Hypothalamus (tissue), 51 donors: ENCODE measurements around the gene PHACTR3.

Source experiments
- DNase-seq, 51 donors: peaks; one replicate each; lab custom pipeline; 2025; lab: John Stamatoyannopoulos, UW

Gene PHACTR3

DNA sequence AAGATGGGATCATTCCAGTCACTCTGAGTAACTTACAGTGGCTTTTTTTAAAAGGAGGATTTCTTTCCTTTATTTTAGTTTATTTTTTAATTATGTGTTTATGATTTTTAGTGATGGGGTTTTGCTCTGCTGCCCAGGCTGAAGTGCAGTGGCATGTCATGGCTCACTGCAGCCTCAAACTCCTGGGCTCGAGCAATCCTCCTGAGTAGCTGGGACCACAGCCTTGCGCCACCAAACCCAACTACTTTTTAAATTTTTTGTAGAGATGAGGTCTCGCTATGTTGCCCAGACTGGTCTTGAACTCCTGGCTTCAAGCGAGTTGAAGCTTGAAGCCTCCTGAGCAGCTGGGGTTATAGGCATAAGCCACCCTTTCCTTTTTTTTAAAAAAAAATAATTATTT lies 31.8 kb upstream of the PHACTR3 start:
- no peak for DNase-seq

DNA sequence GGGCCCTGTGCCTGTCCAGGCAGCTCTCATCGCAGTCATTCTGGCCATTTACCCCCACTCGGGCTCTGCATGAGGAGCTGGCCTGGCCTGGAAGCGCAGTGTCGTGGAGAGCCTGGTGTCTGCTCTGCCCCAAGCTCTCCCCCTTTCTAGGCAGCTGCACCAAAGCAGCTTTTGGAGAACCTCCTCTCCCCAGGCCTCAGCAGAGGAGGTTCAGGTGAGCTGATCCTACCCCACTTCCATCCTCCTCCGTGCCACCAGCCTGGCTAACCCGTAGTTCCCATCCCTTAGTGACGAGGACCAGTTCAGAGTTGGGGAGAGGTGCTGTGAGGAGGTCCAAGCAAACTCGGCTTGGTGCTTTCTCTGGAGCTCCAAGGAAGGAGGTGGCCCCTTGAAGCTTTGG lies 30.5 kb upstream of the PHACTR3 start:
- no peak for DNase-seq

DNA sequence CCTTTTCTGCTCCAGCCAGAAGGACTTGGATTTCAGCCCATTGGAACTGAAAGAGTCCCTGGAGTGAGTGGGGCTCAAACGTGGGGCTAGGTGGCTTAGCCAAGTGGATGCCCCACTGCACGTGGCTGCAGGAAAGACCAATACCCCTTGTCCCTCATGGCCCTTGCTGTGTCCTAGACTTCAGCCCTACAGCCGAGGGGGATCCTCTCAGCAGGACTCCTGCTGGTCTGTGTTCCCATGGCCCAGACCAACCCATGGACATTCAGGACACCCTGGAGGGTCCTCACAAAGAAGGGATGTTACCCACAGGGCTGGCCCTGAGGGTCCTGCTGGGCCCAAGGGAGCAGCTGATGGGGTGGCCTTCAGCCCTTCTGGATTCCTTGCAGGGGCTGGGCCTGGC lies 30.0 kb upstream of the PHACTR3 start:
- DNase-seq, result no peak

DNA sequence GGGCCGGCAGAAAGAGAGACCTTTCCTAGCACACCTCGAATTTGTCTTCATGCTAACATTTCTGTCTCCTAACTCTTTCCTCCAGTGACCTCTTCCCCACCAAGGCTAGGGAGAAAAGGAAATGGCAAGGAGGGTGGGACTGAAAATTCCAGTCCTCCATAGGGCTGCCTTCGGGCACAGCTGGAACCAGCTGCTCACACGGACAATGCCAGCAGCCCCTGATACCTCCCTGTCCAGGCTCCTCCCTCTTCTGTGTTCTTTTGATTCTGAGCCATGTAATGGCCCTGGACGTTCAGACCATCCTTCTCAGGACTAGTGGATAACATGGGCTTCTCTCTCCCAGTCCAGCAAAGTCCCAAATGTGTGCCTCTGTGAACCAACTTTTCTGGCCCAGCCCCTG lies 29.1 kb upstream of the PHACTR3 start:
- DNase-seq, result no peak

DNA sequence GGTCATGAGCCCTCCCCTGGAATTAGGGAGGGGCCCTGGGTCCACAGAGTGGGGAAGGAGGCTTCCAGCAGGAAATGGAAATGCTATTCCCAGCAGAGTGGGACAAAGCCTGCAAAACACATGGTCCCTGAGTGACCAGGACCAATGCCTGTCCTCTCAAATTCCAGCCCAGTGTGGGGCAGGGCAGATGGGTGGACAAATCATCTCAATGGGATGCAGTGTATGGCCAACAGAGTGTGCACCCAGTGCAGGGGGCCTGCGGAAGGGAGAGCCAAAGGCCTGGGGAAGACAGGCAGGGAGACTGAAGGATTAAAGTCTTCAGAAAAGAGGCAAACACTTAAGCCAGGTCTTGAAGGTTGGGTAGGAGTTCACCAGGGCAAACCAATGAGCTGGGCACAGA lies 28.7 kb upstream of the PHACTR3 start:
- no peak for DNase-seq

DNA sequence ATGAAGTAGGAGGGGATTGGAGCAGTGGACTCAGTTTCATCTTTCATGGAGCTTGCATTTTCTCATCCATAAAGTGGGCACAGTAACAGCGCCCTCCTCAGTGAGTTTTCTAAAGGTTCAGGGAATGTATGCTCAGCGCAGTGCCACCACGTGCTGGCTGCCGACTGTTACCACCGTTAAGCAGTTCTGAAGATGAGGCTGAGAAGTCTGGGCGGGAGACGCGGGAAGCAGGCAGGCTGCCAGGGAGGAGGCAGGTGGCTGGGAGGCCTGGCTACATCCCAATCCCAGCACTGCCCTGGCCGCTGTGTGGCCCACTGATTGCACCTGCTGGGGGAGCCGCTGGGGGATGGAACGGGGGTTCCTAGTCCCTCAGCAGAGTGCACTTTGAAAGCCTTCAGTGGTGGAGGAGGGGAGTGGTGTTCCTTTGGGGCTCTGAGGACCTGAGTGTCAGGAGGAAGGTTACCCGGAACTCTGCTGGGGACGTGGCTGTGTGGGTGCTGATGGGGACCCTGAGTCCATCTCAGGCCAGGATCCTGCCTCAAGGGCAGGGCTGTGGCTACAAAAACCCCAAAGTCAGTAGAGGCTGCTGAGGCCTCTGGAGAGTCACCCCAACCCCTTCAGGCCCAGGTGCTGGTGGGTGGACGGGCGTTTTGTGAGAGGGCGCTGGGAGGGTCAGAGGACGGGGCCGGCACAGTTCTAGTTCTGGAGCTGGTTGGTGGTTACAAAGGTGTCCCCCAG lies 28.0 kb upstream of the PHACTR3 start:
- peak in 6 of 51 donors; percentile 16 to 46 (median 26) for DNase-seq

DNA sequence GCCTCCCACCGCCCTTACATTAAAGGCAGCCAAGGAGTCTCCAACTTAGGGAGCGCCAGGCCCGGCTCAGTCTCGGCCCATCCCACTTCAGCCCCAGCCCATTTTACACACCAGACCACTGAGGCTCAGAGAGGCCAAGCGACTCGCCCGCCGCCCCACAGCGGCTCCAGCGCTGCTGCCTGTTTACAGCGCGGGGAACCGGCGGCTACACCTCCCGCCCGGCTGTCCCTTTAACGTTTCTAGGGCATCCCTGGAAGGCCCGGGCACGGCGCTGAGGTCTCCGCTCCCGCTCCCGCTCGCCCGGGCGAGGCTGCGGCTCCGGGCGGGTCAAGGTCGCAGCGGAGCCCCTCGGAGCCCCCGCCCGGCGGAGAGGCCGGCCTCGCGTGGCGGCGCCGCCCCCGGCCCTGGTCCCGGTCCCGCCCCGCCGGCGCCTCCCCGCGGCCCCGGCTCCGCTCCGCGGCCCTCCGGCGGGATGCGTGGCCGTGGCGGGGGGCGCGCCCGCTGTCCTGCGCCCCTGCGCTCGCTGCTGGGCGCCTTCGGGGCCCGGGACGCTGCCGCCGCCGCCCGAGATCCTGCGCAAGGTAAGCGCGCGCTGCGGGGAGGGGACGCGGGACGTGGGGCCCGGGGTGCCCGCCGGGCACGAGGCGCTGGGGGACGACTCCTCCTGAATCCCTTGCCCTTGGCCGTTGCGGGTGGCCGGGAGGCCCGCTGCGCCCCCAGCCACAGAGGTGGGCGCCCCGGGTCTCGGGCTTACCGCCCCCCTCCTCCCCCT lies 27.1 kb upstream of the PHACTR3 start:
- peak in 1 of 51 donors; percentile 37 for DNase-seq

DNA sequence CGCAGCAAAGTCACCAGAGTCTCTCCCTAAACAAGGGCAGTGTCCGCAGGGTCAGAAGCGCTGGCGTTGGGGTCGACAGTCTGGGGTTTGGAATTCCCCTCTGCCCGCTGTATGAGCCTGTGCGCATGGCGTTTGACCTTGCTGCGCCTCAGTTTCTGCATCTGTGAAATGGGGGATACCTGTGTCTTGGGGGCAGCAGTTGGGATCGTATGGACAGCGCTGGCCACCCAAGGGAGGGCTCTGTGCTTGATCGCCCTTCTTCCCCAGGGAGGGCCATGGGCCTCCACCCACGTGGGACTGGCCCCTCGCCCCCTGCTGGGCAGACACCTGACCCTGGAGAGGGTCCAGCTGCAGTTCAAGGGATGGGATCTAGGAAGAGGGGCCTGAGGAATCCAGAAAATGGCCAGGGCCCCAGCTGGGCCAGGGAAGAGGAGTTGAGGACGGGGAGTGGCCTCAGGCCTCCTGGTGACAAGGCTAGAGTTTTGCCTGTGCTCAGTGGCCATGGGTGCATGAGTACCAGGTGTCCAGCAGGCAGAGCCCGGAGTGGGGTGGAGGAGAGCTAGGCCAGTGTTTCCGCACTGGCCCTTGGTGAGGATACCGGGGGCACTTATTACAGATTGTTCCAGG lies 26.4 kb upstream of the PHACTR3 start:
- DNase-seq, result no peak

DNA sequence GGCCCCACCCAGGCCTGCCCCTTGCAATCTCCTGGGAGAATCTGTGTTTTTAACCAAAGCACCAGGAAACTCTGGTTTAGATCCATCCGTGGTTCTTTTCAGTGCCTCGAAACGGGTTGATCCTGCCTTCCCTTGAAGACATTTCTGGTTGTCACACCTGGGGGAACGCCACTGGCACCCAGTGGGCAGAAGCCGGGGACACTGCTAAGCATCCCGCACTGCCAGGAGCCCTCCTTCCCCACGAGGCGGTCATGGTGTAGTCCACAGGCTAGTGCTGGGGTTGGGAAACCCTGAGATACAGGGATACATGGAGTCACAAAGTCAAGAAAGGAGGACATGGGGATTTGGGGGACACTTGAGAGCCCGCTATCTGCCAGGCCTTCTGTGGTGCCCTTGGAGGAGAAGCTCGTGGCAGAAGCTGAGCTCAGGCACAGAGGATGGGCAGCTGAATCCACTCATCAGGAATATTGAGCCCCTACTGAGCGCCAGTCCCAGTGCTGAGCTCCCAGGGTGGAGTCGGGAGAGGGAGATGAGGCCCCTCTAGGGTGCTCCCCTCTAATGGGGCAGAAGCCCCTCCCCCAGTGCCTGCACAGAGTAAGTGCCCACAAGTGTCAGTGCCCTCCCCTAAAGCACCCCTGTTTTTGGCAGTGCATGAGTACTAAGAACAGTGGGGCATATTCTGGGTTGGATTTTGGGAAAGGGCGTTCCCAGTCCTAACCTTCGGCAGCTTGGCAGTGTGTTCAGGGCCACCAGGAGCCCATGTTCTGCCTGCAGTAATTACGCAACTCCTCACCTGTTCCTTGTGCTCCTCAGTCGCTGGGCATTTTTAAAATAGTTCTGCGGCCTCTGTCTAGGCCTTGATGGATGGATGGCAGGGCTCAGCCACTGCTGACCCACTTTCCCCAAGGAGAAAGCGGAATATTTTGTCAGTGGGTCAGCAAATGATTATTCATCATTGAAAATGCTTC lies 25.6 kb upstream of the PHACTR3 start:
- DNase-seq, result no peak

DNA sequence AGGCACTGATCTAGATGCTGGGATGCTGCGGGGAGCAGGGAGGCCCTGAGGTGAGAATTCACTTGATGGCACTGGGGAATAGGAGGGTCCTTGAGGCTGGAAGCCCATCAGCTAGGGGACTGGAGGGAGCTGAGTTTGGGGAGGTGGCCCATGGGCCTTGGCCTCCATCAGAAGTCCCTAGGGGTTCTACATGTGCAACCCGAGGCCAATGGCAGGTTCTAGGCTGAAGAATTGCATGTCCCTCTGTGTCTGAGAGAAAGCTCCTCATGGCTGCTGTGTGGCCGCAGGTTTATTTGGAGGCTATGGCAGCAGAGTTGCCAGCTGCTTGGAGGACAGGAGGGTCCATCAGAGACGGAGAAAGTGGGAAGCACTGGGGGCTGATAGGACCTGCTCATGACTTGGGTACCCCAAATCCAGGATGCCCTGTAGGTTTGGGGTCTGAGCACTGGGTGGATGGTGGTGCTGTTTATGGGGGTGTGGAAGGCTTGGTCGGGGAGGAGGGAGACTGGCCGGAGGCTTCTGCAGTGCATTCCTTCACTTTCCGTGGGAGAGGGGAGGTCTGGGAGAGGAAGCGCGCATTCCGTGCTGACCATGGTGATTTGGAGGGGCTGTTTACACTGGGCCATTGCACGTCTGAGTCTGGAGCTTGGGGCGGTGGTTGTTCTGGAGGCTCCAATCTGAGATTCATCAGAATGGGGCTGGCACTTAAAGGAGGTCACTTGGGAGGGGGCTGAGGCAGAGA lies 24.8 kb upstream of the PHACTR3 start:
- DNase-seq, result no peak

DNA sequence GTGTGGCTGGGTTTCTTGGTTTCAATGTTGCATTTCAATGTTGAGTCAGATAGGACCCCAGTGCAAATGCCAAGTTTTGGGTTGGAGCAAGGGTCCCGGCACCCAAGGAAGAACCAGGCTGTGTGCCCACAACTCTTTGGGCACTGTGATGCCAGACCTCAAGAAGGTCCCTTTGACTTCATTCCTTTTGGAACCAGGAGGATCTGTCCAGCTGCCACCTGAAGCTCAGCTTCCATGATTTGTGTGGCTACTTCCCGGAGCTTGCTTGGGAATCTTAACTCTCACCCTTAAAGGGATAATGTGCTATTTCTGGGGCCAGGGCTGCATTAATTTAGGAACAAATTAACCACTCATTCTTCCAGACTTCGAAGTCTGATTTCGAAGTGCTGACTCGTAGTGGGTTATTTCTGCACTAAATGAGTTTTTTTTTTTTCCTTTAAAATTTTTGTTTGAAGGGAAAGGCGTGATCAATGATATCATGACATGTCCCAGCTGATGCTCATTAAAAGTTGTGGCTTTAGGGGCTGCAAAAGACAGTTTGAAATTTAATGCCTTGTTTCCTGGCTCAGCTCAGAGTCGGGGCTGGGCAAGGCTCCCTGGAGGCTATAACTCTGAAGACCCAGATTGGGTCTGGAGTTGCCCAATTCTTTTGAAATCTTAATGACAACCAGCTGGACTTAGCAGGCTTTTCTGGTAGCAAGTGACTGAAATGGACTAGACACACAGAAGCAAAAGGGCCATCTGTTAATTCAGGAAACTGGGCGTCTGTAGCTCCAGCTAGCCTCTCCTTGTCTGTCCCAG lies 24.0 kb upstream of the PHACTR3 start:
- no peak for DNase-seq

DNA sequence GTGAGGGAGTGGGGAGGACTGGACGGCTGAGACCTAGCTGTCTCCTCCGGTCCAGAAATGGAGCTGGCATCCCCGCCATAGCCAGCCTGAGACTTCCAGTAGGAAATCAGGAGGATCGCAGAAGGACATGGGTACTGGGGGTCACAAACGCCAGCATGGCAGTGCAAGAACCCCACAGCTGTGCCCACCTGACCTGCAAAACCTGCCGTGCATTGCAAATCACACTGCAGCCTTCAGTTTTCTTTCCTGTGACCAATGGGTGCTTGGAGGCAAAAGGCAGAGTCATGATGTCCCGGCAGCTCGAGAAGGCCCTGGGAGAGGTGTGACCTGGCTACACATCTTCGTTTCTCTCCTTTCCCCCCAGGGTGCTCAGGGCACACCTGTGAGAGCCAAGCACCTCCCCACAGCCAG lies 23.3 kb upstream of the PHACTR3 start:
- no peak for DNase-seq

DNA sequence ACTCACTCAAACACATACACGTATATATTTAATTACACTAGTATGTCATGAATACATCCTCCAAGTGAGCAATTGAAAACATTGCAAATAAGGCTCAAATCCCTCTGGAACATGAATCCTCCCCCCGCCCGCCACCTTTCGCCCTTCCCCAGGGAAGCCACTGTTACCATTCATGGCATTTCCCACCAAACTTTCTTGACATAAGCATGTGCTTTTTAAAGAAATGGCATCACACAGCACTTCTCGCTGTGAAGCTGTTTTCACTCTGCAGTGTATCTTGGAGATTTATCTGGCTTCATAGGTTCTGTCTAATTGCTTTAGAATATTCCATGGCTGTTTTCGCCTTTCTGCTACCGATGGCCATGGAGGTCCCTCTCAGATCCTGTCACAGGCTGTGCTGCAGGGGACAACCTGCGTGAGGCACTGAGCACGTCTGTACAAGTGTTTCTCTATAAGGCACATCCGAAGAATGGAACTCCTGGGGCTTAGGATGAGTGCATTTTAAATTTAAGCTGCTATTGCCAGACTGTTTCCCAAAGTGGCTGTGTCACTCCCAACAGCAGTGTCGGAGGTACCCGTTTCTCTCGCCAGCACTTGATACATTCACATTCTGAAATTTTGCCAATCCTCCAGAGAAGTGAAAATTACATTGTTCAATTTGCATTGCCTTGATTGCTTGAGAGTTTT lies 22.2 kb upstream of the PHACTR3 start:
- no peak for DNase-seq

DNA sequence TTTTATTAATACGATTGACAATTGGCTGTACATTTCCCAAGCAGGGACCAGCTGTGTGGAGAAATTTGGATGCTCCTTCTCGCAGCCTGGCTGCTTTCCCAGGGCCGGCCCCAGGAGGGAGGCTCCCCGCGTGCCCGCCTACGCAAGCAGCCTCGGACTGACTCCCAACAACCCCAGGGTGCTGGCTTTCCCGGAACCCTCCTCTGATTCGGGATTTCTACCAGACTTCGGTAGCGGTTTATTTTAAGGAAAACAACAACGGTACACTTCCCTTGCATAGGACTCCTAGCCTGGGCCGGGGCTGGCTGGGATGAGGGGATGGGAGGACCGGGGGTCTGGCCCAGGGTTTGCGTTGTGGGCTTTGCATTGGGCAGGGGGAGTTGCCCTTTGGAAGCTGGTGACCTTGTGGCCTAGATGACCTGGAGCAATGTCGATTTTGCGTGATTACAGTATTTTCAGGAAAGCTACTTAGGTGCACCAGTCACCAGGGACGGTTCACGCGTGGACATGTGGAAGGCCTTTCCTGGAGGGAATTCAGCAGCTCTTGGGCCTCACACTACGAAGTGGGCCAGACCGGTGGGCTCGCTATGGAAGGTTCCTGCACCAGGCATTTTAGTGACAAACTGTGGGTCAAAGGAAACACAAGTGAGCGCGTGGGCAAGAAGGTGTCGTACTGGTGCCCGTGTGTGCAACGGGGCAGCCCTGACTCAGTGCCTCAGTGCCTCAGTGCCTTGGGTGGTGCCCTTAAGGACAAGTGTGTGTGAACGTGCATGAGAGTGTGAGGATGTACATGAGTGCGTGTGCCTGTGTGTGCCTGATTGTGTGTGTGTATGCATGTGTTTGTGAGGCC lies 20.7 kb upstream of the PHACTR3 start:
- DNase-seq, result peak in 31 of 51 donors; percentile 13 to 78 (median 49)

DNA sequence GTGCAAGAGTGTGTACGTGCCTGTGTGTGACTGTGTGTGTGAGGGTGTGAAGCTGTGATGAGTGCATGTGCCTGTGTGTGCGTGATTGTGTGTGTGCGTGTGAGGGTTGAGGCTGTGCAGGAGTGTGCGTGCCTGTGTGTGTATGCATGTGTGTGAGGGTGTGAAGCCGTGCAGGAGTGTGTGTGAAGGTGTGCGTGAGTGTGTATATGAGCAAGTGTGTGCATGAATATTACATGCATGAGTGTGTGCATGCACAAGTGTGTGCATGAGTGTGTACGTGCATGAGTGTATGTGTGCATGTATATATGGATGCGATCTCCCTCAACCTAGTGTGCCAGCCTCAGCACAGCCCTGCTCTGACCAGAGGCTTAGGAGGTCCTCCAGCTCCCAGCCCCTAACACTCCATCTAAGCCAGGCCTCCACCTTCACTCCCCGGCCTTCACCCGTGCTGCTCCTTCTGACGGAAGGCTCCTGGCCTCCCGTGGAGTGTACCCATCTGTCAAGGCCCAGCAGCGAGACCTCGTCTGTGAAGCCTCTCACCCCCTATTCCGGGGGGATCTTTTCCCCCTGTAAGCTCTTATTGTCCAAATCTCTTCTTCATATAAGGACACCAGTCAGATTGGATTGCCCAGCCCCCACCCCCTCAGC lies 19.9 kb upstream of the PHACTR3 start:
- DNase-seq, result no peak

DNA sequence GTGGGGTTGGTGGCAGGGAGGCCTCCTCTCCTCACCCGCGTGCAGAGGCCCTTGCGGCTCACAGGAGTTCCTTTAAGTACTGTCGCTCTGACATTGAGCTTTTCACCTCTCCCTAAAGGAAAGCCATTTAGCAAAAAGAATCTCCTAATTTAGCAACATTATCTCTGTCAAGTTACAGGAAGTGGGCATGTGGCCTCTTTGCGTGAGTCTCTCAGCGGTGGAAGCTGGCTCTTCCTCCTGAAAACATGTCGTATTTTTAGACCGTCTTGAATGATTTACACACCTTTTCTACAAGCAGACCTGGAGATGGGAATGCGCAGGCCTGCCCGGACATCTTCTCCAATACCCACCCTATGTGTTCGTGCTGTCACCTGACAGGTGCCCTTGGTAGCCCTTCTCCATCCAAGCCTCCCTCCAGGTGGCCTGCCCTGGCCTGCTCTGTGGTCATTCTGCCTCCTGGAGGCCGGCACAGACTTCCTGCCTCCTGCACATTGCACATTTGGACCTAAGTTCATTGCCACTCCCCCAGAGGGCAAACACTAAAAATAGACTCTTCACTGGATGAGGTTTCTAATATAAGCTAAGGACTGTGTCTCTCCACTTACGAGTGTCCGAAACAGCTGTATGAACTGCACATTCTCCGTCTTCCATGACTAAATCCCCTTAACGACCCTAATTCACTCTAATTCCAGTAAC lies 18.5 kb upstream of the PHACTR3 start:
- DNase-seq, result no peak
